K562 (cell line): ENCODE results near the gene TRIAP1. TPM values are rescaled to one million over a fixed set of nuclear protein-coding genes. Genes with fewer than 3 reads are reported as not detected.

Experiments used
- HLTF ChIP-seq: fragments of 450-650 bp; IDR thresholded peaks from 2 replicates; pipeline ENCODE4 v1.6.1; 2016
- ILF3 ChIP-seq: fragments of 450-650 bp; IDR thresholded peaks from 2 replicates; pipeline ENCODE4 v1.6.1; 2018; ENCODE audit warnings: antibody characterized with exemption, mild to moderate bottlenecking, moderate library complexity, borderline replicate concordance
- KDM2B ChIP-seq: fragments of 250-450 bp; sonication (Bioruptor Pico); IDR thresholded peaks from 2 replicates; pipeline ENCODE4 v1.8.0; 2021; ENCODE audit warnings: mild to moderate bottlenecking, moderate library complexity
- MTA2 ChIP-seq: fragments of 450-650 bp; IDR thresholded peaks from 2 replicates; pipeline ENCODE4 v1.6.1; 2016; ENCODE audit warnings: low read depth
- NR2C2 ChIP-seq, 2 experiments: fragments of 200-800 bp in 1 of 2; sonication (Bioruptor generic) in 1 of 2; sonication (generic) in 1 of 2; formaldehyde crosslinking in 1 of 2; IDR thresholded peaks; 2 replicates each; pipeline versions ENCODE4 v1.6.1 to v1.8.0; 2016 to 2022; ENCODE audit warnings: mild to moderate bottlenecking in 1 of 2, missing compliant biosample characterization in 1 of 2, missing genetic modification characterization in 1 of 2, missing genetic modification reagents in 1 of 2
- SMC3 ChIP-seq: conservative IDR thresholded peaks from 2 replicates; pipeline ENCODE4 v1.6.1; 2011; ENCODE audit warnings: low read depth, low read length, improper control_type of control experiment; ENCODE audit not compliant: insufficient read depth
- SPI1 ChIP-seq: IDR thresholded peaks from 2 replicates; pipeline ENCODE4 v1.6.1; 2011; ENCODE audit warnings: low read depth, low read length, control low read depth, borderline replicate concordance
- WHSC1 ChIP-seq: IDR thresholded peaks from one replicate; pipeline ENCODE4 v1.6.1; 2012; ENCODE audit warnings: low read length, control low read depth, inconsistent platforms
- ZBTB1 ChIP-seq: sonication (generic); formaldehyde crosslinking; IDR thresholded peaks from 2 replicates; pipeline ENCODE4 v1.8.1; 2023; ENCODE audit warnings: missing genetic modification reagents, low read depth, mild to moderate bottlenecking, borderline replicate concordance
- ZNF217 ChIP-seq: sonication (generic); formaldehyde crosslinking; IDR thresholded peaks from 2 replicates; pipeline ENCODE4 v1.8.0; 2022; ENCODE audit warnings: mild to moderate bottlenecking, missing genetic modification reagents
- polyA plus RNA-seq, 8 experiments: library from polyadenylated mRNA; depleted of rRNA in 4 of 8; stranded (reverse) in 5 of 8; unstranded in 3 of 8; fragments of >200 nt; fragmentation: Nextera tagmentation in 2 of 8; fragmentation: Illumina TruSeq in 1 of 8; extraction: Ambion mirVana in 2 of 8; extraction: Trizol in 1 of 8; gene quantifications; 2 replicates each; pipeline versions ENCODE4 v1.2.1 to v1.2.3, GENCODE V29; 2011 to 2014; ENCODE audit warnings: inconsistent platforms in 1 of 8, missing spikeins in 1 of 8
- total RNA-seq, 7 experiments: library from RNA; depleted of rRNA in 6 of 7; stranded (reverse); fragments of >200 nt in 6 of 7; fragmentation: Illumina TruSeq in 2 of 7; extraction: Trizol in 2 of 7; gene quantifications; 2 replicates each; pipeline versions ENCODE4 v1.2.1 to v1.2.3, GENCODE V29; 2011 to 2021; ENCODE audit warnings: low replicate concordance in 1 of 7
- TF ChIP-seq, protein P1 (sequence below): sonication (generic); formaldehyde crosslinking; IDR thresholded peaks from 2 replicates; pipeline ENCODE4 v1.8.1; 2023; ENCODE audit warnings: mild to moderate bottlenecking, missing genetic modification reagents
- TF ChIP-seq, protein P2 (sequence below), 2 experiments: fragments of 450-650 bp; IDR thresholded peaks; 2 replicates each; pipeline ENCODE4 v1.6.1; 2018; ENCODE audit warnings: mild to moderate bottlenecking in 2 of 2, low read depth in 1 of 2; ENCODE audit not compliant: partially characterized antibody in 2 of 2
- TF ChIP-seq, protein P3 (sequence below): fragments of 200-400 bp; formaldehyde crosslinking; IDR thresholded peaks from 2 replicates; pipeline ENCODE4 v1.6.1; 2017; ENCODE audit warnings: mild to moderate bottlenecking, low read depth, low read length, moderate library complexity
- TF ChIP-seq, protein P4 (sequence below): fragments of 450-650 bp; IDR thresholded peaks from 2 replicates; pipeline ENCODE4 v1.6.1; 2016; ENCODE audit warnings: antibody characterized with exemption

Gene TRIAP1
- total and polyA plus RNA-seq, 9 of the 15 experiments (the other 6 are each of a cell fraction or from before 2014, with no cell fraction given), result 37.3 to 354 (median 65.4) TPM

DNA sequence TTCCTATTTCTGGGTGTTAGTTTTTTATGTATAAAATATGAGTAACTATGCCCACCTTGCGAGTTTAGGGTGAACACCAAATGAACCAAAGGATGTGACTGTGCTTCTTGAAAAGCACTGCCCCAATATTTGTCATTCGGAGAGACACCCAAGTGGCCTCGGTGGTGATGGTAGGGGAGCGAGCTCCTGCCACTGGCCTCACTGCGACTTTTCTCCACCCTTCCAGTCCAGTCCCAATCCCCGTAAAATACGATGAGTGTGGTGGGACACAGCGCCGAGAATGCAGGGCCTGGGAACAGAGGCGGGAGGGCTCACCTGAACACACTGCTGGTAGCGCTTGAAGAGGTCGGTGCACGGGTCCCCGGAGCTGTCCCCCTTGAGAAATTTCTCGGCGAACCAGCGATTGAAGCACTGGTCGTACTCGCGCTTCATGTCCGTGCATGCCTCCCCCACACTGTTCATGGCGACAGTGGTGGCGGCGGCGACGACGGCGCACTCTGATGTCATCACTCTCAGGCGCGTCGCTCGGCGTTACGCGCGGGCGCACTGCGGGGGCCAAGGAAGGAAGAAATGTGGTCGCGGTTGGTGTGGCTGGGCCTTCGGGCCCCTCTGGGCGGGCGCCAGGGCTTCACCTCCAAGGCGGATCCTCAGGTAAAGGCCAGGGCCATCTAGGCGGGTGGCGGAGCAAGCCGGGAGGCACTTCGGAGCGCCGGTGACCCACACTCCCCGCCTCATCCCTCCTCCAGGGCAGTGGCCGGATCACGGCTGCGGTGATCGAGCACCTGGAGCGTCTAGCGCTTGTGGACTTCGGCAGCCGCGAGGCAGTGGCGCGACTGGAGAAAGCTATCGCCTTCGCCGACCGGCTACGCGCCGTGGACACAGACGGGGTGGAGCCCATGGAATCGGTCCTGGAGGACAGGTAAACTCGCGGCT, at the start of gene TRIAP1, which contains the start of gene GATC (continued):
- TF ChIP-seq, protein P1, sequence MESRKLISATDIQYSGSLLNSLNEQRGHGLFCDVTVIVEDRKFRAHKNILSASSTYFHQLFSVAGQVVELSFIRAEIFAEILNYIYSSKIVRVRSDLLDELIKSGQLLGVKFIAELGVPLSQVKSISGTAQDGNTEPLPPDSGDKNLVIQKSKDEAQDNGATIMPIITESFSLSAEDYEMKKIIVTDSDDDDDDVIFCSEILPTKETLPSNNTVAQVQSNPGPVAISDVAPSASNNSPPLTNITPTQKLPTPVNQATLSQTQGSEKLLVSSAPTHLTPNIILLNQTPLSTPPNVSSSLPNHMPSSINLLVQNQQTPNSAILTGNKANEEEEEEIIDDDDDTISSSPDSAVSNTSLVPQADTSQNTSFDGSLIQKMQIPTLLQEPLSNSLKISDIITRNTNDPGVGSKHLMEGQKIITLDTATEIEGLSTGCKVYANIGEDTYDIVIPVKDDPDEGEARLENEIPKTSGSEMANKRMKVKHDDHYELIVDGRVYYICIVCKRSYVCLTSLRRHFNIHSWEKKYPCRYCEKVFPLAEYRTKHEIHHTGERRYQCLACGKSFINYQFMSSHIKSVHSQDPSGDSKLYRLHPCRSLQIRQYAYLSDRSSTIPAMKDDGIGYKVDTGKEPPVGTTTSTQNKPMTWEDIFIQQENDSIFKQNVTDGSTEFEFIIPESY, result peak; percentile 62
- 0 out of 2 replicates have a peak, but pooled peaks have one; percentile 9 for TF ChIP-seq SMC3
- no peak for TF ChIP-seq WHSC1
- TF ChIP-seq SPI1, result no peak
- TF ChIP-seq ZNF217 (CRISPR knock-in tag), result no peak
- peak; percentile 32; the same call in 1 of the 2 replicates for TF ChIP-seq ZBTB1 (CRISPR knock-in tag)
- TF ChIP-seq, protein P2, sequence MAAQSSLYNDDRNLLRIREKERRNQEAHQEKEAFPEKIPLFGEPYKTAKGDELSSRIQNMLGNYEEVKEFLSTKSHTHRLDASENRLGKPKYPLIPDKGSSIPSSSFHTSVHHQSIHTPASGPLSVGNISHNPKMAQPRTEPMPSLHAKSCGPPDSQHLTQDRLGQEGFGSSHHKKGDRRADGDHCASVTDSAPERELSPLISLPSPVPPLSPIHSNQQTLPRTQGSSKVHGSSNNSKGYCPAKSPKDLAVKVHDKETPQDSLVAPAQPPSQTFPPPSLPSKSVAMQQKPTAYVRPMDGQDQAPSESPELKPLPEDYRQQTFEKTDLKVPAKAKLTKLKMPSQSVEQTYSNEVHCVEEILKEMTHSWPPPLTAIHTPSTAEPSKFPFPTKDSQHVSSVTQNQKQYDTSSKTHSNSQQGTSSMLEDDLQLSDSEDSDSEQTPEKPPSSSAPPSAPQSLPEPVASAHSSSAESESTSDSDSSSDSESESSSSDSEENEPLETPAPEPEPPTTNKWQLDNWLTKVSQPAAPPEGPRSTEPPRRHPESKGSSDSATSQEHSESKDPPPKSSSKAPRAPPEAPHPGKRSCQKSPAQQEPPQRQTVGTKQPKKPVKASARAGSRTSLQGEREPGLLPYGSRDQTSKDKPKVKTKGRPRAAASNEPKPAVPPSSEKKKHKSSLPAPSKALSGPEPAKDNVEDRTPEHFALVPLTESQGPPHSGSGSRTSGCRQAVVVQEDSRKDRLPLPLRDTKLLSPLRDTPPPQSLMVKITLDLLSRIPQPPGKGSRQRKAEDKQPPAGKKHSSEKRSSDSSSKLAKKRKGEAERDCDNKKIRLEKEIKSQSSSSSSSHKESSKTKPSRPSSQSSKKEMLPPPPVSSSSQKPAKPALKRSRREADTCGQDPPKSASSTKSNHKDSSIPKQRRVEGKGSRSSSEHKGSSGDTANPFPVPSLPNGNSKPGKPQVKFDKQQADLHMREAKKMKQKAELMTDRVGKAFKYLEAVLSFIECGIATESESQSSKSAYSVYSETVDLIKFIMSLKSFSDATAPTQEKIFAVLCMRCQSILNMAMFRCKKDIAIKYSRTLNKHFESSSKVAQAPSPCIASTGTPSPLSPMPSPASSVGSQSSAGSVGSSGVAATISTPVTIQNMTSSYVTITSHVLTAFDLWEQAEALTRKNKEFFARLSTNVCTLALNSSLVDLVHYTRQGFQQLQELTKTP (IDR thresholded peaks at IDR 0.05; ENCODE audit: low read depth in 1 of 2, partially characterized antibody in 2 of 2), result peak in 1 of 2 experiments; percentile 82
- TF ChIP-seq ILF3, result no peak
- TF ChIP-seq, protein P3, sequence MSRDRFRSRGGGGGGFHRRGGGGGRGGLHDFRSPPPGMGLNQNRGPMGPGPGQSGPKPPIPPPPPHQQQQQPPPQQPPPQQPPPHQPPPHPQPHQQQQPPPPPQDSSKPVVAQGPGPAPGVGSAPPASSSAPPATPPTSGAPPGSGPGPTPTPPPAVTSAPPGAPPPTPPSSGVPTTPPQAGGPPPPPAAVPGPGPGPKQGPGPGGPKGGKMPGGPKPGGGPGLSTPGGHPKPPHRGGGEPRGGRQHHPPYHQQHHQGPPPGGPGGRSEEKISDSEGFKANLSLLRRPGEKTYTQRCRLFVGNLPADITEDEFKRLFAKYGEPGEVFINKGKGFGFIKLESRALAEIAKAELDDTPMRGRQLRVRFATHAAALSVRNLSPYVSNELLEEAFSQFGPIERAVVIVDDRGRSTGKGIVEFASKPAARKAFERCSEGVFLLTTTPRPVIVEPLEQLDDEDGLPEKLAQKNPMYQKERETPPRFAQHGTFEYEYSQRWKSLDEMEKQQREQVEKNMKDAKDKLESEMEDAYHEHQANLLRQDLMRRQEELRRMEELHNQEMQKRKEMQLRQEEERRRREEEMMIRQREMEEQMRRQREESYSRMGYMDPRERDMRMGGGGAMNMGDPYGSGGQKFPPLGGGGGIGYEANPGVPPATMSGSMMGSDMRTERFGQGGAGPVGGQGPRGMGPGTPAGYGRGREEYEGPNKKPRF, result no peak
- TF ChIP-seq HLTF, result no peak; the same call in none of the 2 replicates
- peak; percentile 47; the same call in 1 of the 2 replicates for TF ChIP-seq NR2C2 (CRISPR knock-in tag; IDR thresholded peaks at IDR 0.05)
- peak; percentile 77 for TF ChIP-seq NR2C2 (tag; IDR thresholded peaks at IDR 0.05)
- no peak for TF ChIP-seq MTA2
- TF ChIP-seq, protein P4, sequence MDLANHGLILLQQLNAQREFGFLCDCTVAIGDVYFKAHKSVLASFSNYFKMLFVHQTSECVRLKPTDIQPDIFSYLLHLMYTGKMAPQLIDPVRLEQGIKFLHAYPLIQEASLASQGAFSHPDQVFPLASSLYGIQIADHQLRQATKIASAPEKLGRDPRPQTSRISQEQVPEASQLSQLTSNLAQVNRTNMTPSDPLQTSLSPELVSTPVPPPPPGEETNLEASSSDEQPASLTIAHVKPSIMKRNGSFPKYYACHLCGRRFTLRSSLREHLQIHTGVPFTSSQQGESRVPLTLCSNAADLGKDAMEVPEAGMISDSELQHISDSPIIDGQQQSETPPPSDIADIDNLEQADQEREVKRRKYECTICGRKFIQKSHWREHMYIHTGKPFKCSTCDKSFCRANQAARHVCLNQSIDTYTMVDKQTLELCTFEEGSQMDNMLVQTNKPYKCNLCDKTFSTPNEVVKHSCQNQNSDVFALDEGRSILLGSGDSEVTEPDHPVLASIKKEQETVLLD, result no peak
- peak; percentile 94 for TF ChIP-seq KDM2B (CRISPR knock-in tag)
